Pulmonary artery endothelial cell (primary cell): ENCODE data around the gene MAGEB3. TPM values are rescaled to one million over a fixed set of nuclear protein-coding genes. Genes with fewer than 3 reads are reported as not detected.

ENCODE experiments used
- DNase-seq: peaks from one replicate; pipeline ENCODE4 v3.0.0-alpha.2; 2011; ENCODE audit warnings: low read depth, low spot score
- total RNA-seq: library from RNA; depleted of rRNA; stranded (reverse); fragments of >200 nt; gene quantifications from 2 replicates; pipeline ENCODE4 v1.2.3, GENCODE V29; 2014

MAGEB3 gene
- total RNA-seq, 1 donor from 2014 or later: not detected

GRCh38 chrX:30278365-30278764 lies 47.9 kb downstream of the MAGEB3 start:
- no peak for DNase-seq

GRCh38 chrX:30280428-30280827 lies 50.0 kb downstream of the MAGEB3 start:
- no peak for DNase-seq

GRCh38 chrX:30282527-30282926 lies 52.1 kb downstream of the MAGEB3 start:
- no peak for DNase-seq

GRCh38 chrX:30283456-30284200 lies 53.2 kb downstream of the MAGEB3 start:
- peak; percentile 74 for DNase-seq

Other genes starting within 250 kb of the MAGEB3 start
- gene MAGEB2, start 15.1 kb upstream of the MAGEB3 start, total RNA-seq: not detected in 2 replicates
- not detected in 2 replicates for gene MAGEB4, start 11.3 kb downstream of the MAGEB3 start, total RNA-seq
- not detected in 2 replicates for gene MAGEB1, start 16.5 kb downstream of the MAGEB3 start, total RNA-seq
- not detected in 2 replicates for gene NR0B1, start 78.7 kb downstream of the MAGEB3 start, total RNA-seq